HG03432 (cell line): Measurements from ENCODE around the gene THAP4.
"Not testable (repeated sequence)": the region's sequence is repeated elsewhere in the genome, so short reads cannot be mapped to it uniquely, and the experiment has no call there.

ENCODE experiments used
- ATAC-seq: cut with Tn5 transposase; IDR thresholded peaks from one replicate; pipeline ENCODE4 v1.9.1; 2021; ENCODE audit warnings: mild to moderate bottlenecking, moderate library complexity; ENCODE audit not compliant: unreplicated experiment

Gene THAP4

DNA sequence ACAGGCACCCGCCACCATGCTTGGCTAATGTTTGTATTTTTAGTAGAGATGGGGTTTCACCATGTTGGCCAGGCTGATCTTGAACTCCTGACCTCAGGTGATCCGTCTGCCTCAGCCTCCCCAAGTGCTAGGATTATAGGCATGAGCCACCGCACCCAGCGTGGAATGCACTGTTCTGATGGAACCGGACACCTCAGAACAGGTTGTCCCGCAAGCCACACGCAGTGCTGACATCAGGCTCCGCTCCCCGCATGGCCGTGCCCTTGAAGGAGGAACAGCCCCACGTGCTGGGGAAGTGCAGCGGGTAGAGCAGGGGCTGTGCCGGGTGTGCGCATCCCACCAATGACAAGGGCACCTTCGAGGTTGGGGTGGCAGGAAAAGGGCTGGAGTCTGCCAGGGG, 69.7 kb downstream of the THAP4 start:
- not testable (repeated sequence) for ATAC-seq

DNA sequence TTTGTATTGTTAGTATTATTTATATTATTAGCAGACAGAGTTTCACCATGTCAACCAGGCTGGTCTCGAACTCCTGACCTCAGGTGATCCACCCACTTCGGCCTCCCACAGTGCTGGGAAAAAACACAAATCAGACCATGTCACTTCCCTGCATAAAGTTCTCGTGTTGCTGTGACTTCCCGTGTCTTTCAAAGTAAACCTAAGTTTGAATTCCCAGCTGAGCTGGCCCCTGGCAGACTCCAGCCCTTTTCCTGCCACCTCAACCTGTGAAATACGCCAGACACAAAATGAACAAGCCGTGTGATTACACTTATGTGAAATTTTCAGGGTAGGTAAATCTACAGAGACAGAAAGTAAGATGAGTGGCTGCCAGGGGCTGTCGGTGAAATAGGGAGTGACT, 70.5 kb downstream of the THAP4 start:
- ATAC-seq, result no peak

DNA sequence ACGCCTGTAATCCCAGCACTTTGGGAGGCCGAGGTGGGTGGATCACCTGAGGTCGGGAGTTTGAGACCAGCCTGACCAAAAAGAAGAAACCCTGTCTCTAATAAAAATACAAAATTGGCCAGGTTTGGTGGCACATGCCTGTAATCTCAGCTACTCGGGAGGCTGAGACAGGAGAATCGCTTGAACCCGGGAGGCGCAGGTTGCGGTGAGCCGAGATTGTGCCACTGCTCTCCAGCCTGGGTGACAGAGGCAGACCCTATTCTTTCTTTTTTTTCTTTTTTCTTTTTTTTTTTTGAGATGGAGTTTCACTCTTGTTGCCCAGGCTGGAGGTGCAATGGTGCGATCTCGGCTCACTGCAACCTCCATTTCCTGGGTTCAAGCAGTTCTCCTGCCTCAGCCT, 70.9 kb downstream of the THAP4 start:
- ATAC-seq, result not testable (repeated sequence)

DNA sequence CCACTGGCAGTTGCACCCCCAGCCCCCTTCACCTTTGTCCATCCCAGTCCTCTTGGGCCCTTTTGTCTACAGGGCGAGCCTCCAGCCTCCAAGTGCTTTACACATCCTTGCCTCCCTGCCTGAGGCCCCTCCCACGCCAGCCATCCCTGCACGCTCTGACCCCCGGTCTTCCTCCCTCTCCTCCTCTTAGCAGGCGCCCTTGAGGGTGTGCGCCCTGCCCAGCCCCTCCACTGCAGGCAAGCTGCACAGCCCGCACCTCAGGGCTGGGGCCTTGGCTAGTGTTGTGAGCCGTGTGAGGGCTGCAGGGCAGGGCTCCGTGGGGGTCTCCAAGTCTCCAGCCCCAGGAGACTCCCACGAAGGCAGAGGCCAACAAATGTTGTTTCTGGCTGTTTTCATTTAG, 71.5 kb downstream of the THAP4 start:
- no peak for ATAC-seq

DNA sequence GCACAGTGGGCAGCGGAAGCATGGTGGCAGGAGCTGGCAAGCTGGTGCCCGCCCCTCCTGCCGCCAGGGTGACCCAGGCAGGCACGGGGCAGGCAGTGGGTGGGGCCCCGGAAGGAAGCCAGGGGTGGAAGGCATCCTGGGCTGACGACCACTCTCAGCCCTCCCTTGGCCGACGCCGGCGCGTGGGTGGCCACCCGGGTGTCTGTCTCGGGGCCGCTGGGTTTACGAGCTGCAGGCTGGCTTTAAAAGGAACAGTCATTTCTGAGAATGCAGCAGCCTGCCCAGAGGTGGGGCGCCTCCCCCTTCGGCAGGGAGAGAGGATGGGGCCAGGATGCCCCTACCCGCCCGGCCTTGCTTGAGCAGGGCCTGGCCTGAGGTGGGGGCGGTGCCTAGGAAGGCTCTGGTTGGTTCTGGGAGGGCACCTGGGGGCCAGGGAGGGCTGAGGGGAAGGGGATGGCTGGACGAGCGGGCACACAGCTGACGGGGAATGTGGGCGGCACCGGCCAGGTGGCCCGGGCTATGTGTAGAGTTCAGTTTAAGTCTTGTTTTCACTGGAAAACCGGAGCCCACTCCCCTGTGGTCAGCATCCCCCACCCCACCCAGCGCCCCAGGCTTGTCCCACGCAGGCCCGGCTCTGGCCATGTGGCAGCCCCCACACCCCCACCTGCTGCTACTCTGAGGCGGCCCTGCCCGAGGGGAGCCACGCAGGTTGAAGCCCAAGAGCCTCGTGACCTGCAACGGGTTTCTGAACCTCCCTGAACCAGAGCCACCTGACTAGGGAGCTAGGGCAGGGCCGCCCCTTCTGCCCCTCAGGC, 72.2 kb downstream of the THAP4 start:
- no peak for ATAC-seq

DNA sequence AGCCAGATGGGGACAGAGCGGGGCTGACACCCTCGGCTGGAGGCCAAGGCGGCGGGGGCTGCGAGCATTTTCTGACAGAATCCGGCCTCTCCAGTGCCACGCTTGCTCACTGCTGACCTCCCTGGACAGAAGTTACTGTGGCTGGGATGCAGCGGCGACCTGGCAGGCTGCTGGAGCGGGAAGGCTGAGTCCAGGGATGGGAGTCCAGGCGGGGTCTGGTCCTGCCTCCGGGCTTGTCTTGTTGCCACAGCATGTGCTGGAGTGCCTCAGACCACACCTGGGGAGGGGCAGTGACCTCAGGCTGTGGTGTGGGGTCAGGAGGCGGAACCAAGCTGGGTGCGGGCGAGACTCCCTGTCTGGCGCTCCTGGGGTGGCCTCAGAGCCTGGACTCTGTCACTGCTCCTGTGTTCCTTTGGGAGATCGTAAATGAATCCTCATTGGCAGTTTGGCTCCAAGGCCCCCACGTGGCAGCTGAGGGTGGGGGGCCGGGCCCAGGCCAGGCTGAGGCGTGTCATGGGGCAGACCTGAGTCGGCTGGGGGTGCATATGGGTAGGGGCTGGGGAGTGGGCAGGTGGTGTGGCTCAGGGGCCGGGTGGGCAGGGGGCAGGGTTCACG, 72.9 kb downstream of the THAP4 start:
- ATAC-seq, result no peak

DNA sequence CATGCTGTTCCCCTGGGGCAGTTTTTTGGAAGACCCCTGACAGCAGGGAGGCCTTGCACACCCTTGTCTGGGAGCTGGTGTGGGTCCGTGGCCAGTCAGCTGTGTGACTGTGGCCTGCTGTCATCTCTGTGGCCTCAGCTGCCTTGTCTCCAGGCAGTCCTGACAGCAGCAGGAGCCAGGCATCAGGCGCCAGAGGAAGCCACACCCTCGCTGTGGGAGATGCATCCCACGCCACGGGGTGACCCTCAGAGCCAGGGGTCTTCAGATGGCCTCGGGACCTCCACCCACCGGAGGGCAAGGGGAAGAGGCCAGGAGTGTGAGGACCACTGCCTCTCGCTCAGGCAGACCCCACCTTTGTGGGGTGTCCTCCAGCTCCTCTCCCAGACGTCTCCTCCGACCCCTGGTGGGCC, 73.4 kb downstream of the THAP4 start:
- no peak for ATAC-seq

DNA sequence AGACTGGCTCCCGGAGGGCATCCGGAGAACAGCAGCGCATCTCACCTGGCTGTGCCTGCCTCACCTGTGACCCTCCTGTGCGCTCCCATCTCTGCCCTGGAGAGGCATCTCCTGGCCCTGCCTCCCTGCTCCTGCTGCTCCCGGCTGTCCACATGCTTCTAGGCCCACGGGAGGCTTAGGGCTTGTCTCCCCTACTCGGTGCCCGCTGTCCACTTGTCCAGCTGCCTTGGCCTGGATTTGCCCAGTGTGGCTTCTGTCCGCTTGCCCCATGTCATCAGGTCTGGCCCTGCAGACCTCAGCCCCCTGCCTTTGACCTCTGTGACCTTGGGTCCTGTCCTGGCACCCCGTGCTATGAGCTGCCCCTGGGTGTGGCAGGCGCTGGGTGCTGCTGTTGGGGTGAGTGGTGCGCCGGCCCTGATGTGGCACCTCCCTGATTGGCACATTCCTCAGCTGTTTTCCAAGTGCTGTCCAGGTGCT, 73.9 kb downstream of the THAP4 start:
- no peak for ATAC-seq

DNA sequence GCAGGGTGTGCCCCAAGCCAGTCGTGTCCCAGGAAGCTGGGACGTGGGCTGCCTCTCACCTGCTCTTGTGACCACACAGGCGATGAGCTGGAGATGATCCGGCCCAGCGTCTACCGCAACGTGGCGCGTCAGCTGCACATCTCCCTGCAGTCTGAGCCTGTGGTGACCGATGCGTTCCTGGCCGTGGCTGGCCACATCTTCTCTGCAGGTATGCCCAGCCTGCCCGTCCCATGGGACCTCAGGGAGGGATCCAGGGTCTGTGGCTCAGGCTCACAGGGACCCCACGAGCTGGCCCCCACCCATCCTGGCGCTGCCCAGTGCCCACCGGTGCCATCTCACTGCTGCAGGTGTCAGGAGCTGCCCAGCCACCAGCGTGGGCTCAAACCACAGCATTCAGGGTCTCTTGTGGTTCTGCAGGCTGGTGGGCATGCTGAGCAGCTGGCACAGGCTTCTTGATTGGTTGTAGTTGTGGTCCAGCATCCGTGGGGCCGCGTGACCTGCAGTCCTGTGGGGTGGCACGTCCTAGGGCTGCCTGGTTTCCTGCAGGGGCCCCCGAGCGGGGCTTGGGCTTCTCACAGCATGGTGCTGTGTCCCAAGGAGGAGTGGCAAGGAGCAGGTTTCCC, 74.6 kb downstream of the THAP4 start:
- no peak for ATAC-seq

DNA sequence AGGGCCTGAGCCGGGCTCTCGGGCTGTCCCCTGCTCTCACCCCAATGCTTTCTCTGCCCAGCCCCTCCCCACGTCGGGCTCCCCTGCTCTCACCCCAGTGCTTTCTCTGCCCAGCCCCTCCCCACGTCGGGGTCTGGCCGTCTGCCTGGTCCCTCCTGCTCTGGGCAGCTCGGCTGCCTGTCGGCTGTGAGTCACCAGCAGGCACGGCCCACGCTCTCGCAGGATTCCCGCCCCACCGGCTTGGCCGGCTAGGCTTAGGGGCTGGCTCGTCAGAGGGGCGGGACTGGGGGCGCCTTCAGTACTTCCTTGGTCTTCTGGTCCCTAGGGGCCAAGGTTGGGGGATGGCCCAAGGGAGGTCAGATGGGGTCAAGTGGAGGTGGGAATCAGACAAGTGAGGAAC, 75.1 kb downstream of the THAP4 start:
- no peak for ATAC-seq

DNA sequence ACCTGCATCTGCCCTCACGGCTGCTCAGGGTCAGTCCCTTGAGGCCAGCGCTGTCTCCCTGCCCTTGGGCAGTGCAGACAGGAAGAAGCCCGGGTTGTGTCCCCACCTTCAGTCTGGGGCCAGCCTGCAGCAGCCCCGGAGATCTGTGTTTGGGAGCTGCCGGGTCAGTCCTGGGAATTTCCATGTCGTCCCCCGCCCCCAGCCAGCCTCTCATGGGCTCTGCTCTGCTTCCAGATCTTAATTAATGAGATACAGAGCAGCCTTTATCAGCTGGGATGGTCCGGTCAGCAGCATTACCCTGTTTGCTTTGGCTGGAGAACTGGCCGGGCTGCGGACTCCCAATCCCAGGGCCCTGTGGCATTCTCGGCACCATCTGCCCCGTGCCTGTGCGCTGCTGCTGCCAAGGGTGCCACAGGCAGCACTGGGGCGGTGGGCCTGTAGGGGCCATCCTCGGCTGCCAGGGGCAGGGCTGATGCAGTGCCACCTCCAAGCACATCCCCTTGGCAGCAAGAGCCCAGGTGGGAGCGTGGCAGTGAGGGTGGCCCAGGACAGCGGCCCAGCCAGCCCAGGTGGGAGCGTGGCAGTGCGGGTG, 76.0 kb downstream of the THAP4 start:
- no peak for ATAC-seq

DNA sequence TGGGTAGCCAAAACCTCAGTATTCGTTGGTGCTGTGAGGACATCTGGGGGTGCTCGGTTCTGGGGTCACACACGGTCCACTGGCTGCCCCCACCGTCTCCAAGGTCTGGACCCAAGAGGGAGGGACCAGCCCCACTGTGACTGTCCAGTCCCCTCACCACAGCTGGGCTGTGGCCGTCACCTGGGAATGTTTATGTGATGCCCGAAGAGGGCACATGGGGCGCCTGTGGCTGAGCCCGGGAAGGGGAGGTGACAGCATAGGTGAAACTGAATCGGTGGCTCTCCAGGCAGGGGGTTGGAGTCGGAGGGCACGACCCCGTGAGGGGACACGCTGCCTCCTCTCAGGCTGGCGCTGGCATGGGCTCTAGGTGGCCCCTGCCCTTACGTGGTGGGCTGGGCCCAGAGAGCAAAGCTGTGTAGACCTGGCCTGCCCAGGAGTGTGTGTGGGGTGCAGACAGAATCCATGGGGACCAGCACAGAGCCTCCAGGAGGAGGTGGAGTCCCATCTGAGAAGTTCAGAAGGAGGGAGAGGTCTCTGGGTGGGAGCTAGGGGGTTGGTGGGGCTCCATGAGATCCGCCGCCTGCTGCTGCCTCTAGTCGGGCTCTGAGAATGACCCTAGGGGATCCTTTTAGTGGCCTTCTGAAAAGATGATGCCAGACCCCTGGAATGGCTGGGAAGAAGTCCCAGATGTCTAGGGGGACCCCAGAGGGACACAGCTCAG, 76.6 kb downstream of the THAP4 start:
- no peak for ATAC-seq

DNA sequence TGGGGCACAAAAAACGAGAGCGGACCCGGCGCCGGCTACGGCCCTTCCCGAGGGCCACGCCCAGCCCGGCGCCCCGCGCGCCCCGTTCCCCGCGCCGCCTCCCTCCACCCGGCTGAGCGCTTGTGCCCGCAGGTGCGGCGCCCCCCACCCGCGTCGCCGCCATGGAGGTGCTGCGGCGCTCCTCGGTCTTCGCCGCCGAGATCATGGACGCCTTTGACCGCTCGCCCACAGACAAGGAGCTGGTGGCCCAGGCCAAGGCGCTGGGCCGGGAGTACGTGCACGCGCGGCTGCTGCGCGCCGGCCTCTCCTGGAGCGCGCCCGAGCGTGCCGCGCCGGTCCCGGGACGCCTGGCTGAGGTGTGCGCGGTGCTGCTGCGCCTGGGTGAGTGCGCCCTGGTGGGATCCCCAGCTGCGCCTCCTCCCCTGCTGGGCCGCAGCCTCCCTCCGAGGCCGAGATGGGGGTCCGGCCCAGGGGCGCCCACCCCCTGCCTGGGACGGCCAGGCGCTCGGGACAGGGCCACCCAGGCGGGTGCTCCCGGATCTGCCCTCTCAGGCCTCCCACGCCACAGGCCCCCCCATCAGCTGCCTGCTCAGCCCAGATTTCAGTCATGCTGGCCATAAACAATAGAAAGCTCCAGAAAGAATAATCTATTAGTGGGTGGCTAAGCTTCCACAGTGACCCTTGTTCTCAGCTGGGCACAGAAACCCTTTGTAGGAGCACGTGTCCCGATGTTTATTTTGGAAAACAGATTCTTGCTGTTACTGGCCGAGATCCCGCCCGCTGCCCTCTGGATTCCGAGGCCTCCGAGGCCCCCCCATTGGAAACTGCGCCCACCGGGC, 77.4 kb downstream of the THAP4 start:
- no peak for ATAC-seq

DNA sequence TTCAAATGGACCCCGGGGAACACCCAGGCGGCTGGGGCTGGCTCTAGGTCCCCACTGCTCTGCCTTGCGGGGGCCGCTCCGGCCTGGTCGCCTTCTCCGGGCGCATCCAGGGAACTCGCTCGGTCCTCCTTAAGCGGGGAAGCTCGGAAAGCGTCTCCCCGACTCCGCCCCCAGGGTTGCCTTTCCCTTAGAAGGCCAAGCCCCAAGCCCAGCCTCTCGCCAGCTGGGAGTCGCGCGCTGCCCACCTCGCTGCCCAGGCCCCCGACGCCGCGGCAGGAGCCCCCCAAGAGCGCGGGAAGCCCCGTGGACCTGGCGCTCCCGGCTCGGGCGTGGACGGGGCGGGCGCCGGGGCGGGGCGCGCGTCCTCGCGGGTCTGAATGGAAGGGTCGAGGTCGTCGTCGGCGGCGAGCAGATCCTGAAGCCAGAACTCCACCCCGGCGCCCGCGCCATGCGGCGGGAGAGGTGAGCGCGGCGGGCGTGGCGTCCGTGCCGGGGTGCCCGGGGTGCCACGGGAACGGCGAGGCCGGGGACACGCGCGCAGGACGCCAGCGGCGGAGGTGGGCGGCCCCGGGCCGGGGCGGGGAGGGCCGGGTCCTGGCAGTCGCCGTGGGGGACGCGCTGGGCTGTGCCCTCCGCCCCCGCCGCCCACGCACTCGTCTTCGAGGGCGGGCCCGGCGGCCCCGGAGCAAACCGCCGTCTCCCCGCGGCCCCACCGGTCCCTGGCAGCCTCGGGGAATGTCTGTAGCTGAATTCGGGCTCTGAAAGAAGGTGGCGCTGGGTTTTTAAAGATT, 78.2 kb downstream of the THAP4 start, which contains the start of gene BOK:
Gene BOK, plus strand, starts transcription at position 214 of the 791 bp plus-strand sequence. CDS start 739 bp downstream, outside the sequence.
- no peak for ATAC-seq

DNA sequence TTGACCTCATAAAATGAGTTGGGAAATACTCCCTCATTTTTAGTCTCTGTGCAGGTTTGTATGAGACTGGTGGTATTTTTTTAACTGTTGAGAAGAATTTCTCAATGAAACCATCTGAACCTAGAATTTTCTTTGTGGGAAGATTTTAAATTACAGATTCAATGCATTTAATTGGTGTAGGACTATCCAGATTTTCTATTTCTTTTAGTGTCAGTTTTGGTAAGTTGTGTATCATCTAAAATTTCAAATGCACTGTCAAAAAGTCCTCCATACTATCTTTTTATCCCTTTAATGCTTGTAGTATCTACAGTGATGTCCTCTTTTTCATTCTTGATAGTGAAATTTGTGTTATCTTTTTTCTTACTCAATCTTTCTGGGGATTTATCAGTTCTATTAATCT, 80.2 kb downstream of the THAP4 start:
- no peak for ATAC-seq

DNA sequence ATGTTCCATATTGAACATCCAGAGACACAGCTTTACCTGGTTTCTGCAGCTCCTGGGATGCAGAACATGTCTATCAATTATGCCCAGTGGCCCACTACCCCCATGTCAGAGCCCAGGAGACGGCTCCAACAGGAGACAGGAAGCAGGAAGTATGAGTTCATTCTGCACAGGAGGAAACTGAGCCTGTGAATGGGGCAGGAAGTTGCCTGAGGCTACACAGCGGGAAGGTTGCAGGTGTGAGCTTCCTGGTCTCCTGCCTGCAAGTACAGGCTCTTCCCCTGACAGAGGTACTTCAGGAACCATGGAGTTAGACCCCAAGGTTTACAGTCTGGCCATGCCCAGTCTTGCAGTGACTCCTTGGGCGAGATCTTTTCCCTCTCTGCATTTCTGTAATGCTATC, 81.2 kb downstream of the THAP4 start:
- ATAC-seq, result no peak

DNA sequence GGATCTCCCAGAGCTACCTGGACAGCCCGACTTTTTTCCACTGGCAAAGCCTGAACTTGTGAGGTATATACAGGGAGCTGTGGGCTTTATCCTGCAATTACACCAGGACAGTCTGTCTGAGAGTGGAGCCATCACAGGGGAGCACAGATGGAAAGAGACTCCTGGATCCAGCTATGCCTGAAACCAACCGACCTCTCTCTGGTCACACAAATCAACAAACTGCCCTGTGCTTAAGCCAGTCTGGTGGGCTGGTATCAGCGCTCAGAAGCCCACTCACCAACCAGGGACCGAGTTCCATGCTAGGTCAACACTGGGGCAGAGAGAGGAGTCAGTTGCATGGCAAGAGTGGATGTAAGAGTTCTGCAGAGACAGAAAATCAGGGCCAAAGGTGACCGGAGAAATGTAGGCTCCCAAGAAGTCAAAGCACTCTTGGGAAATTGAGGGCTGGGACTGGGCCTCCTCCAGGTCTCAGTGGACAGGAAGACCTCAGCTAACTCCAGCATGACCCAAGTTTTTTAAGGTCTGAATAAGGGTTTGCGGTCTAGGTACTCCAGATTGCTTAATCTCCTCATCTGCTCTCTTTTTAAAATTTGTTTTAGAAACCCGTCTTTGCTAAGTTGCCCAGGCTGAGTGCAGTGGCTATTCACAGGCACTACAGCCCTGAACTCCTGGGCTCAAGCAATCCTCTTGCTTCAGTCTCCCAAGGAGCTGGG, 82.2 kb downstream of the THAP4 start:
- ATAC-seq, result no peak

DNA sequence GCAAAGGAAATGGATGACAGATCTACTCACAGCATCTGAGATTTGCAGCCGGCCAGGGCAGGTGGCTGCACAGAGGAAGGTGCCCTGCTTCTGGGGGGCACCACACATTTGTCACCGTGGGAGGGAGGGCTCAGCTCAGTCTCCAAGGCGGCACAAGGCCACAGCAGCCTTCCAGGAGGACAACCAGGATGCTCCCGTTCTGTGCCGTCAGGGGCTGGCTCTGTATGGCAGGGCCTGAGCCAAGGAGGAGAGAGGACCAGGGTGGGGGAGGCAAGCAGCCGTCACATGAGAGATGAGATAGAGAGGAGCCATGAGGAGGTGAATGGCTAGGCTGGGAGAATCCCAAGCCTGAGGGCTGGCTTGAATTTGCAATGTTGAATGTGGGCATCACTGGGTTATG, 83.0 kb downstream of the THAP4 start:
- ATAC-seq, result no peak

DNA sequence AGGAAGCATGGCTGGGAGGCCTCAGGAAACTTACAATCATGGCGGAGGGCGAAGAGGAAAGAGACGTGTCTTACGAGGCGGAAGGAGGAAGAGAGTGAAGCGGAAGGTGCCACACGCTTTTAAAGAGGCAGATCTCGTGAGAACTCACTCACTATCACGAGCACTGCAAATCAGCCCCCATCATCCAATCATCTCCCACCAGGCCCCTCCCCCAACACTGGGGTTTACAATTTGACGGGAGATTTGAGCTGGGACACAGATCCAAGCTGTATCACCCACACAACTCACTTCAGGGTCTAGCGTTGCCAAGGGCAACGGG, 83.5 kb downstream of the THAP4 start:
- ATAC-seq, result no peak
